Femur (tissue), 1 donor: ENCODE measurements around the gene OSM.

Source experiments
- DNase-seq: peaks from one replicate; pipeline ENCODE4 v3.0.0-alpha.2; 2017

The OSM gene

GRCh38 chr22:30262917-30263741 is 3.5 kb downstream of the OSM start:
- peak; percentile 85 for DNase-seq

GRCh38 chr22:30262112-30262511 is 4.5 kb downstream of the OSM start:
- DNase-seq = no peak

GRCh38 chr22:30261134-30261533 is 5.5 kb downstream of the OSM start:
- no peak for DNase-seq

GRCh38 chr22:30260682-30261081 is 6.0 kb downstream of the OSM start:
- no peak for DNase-seq

GRCh38 chr22:30260276-30260675 is 6.4 kb downstream of the OSM start:
- no peak for DNase-seq

- no peak for DNase-seq
Measured at GRCh38 chr22:30254314-30254713, 12.3 kb downstream of the OSM start.

GRCh38 chr22:30253205-30253852 is 13.3 kb downstream of the OSM start:
- DNase-seq = peak; percentile 85

GRCh38 chr22:30252411-30253204 is 14.0 kb downstream of the OSM start:
- no peak for DNase-seq

- DNase-seq = no peak
Measured at GRCh38 chr22:30251711-30252110, 14.9 kb downstream of the OSM start.

- DNase-seq = no peak
Measured at GRCh38 chr22:30250661-30251267, 15.9 kb downstream of the OSM start.

- no peak for DNase-seq
Measured at GRCh38 chr22:30250039-30250565, 16.5 kb downstream of the OSM start.

- DNase-seq = peak; percentile 82
Measured at GRCh38 chr22:30249049-30250038, 17.3 kb downstream of the OSM start.

GRCh38 chr22:30248484-30248883 is 18.2 kb downstream of the OSM start:
- no peak for DNase-seq

GRCh38 chr22:30247974-30248373 is 18.7 kb downstream of the OSM start:
- DNase-seq = no peak

GRCh38 chr22:30247561-30247960 is 19.1 kb downstream of the OSM start:
- no peak for DNase-seq

GRCh38 chr22:30246814-30247376 is 19.8 kb downstream of the OSM start:
- no peak for DNase-seq

- peak; percentile 44 for DNase-seq
Measured at GRCh38 chr22:30245985-30246813, 20.5 kb downstream of the OSM start, which contains the start of gene LIF. LIF (minus strand) TSS chr22:30246759; CDS start chr22:30246695, 64 bp downstream.

- no peak for DNase-seq
Measured at GRCh38 chr22:30245181-30245984, 21.3 kb downstream of the OSM start.

GRCh38 chr22:30244641-30245040 is 22.0 kb downstream of the OSM start:
- DNase-seq = no peak
